OCI-LY3 (cell line): Measurements from ENCODE around the gene KCNN2.

Experiments
- CTCF ChIP-seq: fragments of 200-600, 300-600 bp; sonication (generic); IDR thresholded peaks from 2 replicates; pipeline ENCODE4 v1.5.1; 2014; ENCODE audit warnings: antibody characterized with exemption, low read length, low read depth
- EZH2phosphoT487 ChIP-seq: fragments of 200-600 bp; shearing (Covaris generic); IDR thresholded peaks from 2 replicates; pipeline ENCODE4 v1.6.1; 2018; ENCODE audit warnings: antibody characterized with exemption, mixed run types, low read depth

GRCh38 chr5:114419067-114419388 is 57.2 kb downstream of the KCNN2 start:
- no peak for TF ChIP-seq CTCF
- no peak for TF ChIP-seq EZH2phosphoT487
